CD4-positive, alpha-beta T cell treated with Interleukin-4 for 4 hours (primary cell): ENCODE data around the gene KDM5B.
"Not testable (repeated sequence)": the region's sequence is repeated elsewhere in the genome, so short reads cannot be mapped to it uniquely, and the experiment has no call there.

Source experiments
- DNase-seq: peaks from one replicate; pipeline ENCODE4 v3.0.0-alpha.2; 2020

The KDM5B gene

GRCh38 chr1:202812176-202813026 is 4.2 kb upstream of the KDM5B start:
- DNase-seq: no peak

GRCh38 chr1:202811296-202812175 is 3.3 kb upstream of the KDM5B start:
- peak; percentile 5 for DNase-seq

GRCh38 chr1:202810615-202811295 is 2.5 kb upstream of the KDM5B start, which contains the start of gene PCAT6:
Gene PCAT6 (plus strand): TSS chr1:202810954.
- peak; percentile 91 for DNase-seq

- DNase-seq: no peak
These were observed 2.0 kb upstream of the KDM5B start for GRCh38 chr1:202810193-202810614.

GRCh38 chr1:202809597-202810159 is 1.5 kb upstream of the KDM5B start:
- no peak for DNase-seq

- peak; percentile 15 for DNase-seq
These were observed 733 bp downstream of the KDM5B start for GRCh38 chr1:202807451-202807925.

- DNase-seq: no peak
These were observed 1.3 kb downstream of the KDM5B start for GRCh38 chr1:202806845-202807450.

GRCh38 chr1:202805886-202806844 is 2.1 kb downstream of the KDM5B start:
- DNase-seq: peak; percentile 40

GRCh38 chr1:202804126-202804525 is 4.1 kb downstream of the KDM5B start:
- DNase-seq: no peak

GRCh38 chr1:202802998-202803932 is 5.0 kb downstream of the KDM5B start:
- no peak for DNase-seq

- no peak for DNase-seq
These were observed 6.2 kb downstream of the KDM5B start for GRCh38 chr1:202802034-202802433.

- DNase-seq: no peak
These were observed 7.0 kb downstream of the KDM5B start for GRCh38 chr1:202801175-202801574.

GRCh38 chr1:202800742-202801141 is 7.5 kb downstream of the KDM5B start:
- DNase-seq: no peak

GRCh38 chr1:202798792-202799331 is 9.4 kb downstream of the KDM5B start:
- no peak for DNase-seq

GRCh38 chr1:202798260-202798659 is 10.0 kb downstream of the KDM5B start:
- DNase-seq: no peak

GRCh38 chr1:202796670-202797069 is 11.6 kb downstream of the KDM5B start:
- no peak for DNase-seq

GRCh38 chr1:202794931-202795330 is 13.3 kb downstream of the KDM5B start:
- DNase-seq: not testable (repeated sequence)

- no peak for DNase-seq
These were observed 14.0 kb downstream of the KDM5B start for GRCh38 chr1:202794051-202794740.
